SH-SY5Y (cell line): ENCODE measurements around the gene ADORA1.

Source experiments
- GATA2 ChIP-seq: IDR thresholded peaks from 2 replicates; pipeline ENCODE4 v1.6.1; 2011; ENCODE audit warnings: mild to moderate bottlenecking, low read depth, low read length
- GATA3 ChIP-seq: IDR thresholded peaks from 2 replicates; pipeline ENCODE4 v1.6.1; 2011; ENCODE audit warnings: low read depth, mild to moderate bottlenecking, low read length, moderate library complexity

DNA sequence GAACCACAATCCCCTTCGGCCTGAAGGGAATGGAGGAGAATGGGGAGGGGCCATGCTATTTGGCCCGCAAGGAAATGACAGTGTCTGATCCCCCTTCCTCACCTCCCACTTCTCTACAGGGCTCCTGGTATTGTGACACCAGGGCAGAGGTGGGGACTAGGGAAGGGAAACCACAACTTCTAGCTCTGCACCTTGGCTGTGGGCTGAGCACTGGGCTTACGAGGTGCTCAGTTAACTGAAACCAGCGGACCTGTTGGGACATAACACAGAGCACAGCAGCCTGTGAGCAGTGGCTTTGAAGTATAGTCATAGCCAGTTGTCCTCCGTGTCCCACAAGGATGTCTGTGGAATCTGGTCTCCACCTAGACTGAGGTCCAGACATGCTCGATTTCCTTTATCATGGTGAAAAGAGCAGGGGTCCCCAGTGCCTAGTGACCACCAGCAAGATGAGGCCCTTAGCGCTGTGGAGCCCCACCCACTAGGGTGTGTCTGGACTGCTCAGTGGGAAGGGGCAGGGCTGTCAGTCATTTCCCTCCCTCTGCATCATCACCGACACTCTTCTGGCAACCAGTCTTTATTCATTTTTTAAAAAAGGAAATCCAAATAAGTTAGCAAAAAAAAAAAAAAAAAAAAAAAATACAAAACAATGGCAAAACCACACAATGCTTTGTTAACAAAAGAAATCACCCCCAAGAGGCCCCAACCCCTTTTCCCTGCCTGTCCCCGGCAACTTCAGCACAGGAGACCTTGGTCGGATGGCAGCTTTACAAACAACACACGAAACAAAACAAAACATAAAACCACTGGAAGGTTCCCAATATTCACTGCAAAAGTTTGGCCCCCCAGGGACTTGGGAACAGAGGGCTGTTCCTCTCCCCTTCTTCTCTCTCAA is 44.7 kb upstream of the ADORA1 start:
- TF ChIP-seq GATA3: no peak
- no peak for TF ChIP-seq GATA2
